ENCODE measurements around the gene BCAT1.
"Not testable (repeated sequence)": the region's sequence is repeated elsewhere in the genome, so short reads cannot be mapped to it uniquely, and the experiment has no call there.

- not testable (repeated sequence) for TF ChIP-seq CTCF, POLR2A (IDR thresholded peaks at IDR 0.05)
Observed at GRCh38 chr12:24939551-24939950, 9.3 kb downstream of the BCAT1 start.
